Measurements from ENCODE around the gene EVL.

The EVL gene

DNA sequence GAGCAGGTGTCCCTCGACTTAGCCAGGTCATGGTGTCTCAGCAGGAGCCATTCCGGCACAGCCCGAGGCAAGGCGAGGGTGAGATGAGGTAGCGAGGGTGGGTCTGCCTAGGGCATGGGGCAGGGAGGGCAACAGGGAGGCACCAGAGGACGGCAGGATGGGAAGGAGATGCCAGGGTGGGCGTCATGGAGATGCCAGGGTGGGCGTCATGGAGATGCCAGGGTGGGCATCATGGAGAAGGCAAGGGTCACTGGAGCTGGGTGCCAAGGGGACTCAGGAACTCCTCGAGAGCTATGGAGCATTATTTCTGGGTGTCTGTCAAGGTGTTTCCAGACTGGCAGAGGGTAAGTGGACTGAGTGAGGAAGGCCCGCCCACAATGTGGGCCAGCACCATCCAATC, 86.9 kb downstream of the EVL start:
- ATAC-seq = no peak
- TF ChIP-seq GLIS3 (CRISPR knock-in tag; IDR thresholded peaks at IDR 0.05) (no peak), TOX (CRISPR knock-in tag; IDR thresholded peaks at IDR 0.05; ENCODE audit: borderline replicate concordance) (no peak), OSR1 (CRISPR knock-in tag; IDR thresholded peaks at IDR 0.05) (no peak), ZNF8 (CRISPR knock-in tag; IDR thresholded peaks at IDR 0.05) (no peak), SNAI2 (CRISPR knock-in tag; IDR thresholded peaks at IDR 0.05) (no peak), ZNF70 (CRISPR knock-in tag; IDR thresholded peaks at IDR 0.05) (no peak), PPARA (CRISPR knock-in tag; IDR thresholded peaks at IDR 0.05; ENCODE audit: borderline replicate concordance) (no peak), BACH2 (CRISPR knock-in tag; IDR thresholded peaks at IDR 0.05; ENCODE audit: borderline replicate concordance) (no peak), ZNF565 (CRISPR knock-in tag; conservative IDR thresholded peaks at IDR 0.05; ENCODE audit: low read depth) (no peak), TCF4 (CRISPR knock-in tag; IDR thresholded peaks at IDR 0.05; ENCODE audit: borderline replicate concordance) (no peak), ZFP3 (CRISPR knock-in tag; IDR thresholded peaks at IDR 0.05) (no peak), ZFP30 (CRISPR knock-in tag; IDR thresholded peaks at IDR 0.05) (no peak), ISL1 (CRISPR knock-in tag; IDR thresholded peaks at IDR 0.05) (no peak), RARB (CRISPR knock-in tag; IDR thresholded peaks at IDR 0.05) (no peak)
- TF ChIP-seq, protein P1, sequence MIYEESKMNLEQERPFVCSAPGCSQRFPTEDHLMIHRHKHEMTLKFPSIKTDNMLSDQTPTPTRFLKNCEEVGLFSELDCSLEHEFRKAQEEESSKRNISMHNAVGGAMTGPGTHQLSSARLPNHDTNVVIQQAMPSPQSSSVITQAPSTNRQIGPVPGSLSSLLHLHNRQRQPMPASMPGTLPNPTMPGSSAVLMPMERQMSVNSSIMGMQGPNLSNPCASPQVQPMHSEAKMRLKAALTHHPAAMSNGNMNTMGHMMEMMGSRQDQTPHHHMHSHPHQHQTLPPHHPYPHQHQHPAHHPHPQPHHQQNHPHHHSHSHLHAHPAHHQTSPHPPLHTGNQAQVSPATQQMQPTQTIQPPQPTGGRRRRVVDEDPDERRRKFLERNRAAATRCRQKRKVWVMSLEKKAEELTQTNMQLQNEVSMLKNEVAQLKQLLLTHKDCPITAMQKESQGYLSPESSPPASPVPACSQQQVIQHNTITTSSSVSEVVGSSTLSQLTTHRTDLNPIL (CRISPR knock-in tag; IDR thresholded peaks at IDR 0.05; ENCODE audit: low read depth) = no peak
- TF ChIP-seq, protein P2, sequence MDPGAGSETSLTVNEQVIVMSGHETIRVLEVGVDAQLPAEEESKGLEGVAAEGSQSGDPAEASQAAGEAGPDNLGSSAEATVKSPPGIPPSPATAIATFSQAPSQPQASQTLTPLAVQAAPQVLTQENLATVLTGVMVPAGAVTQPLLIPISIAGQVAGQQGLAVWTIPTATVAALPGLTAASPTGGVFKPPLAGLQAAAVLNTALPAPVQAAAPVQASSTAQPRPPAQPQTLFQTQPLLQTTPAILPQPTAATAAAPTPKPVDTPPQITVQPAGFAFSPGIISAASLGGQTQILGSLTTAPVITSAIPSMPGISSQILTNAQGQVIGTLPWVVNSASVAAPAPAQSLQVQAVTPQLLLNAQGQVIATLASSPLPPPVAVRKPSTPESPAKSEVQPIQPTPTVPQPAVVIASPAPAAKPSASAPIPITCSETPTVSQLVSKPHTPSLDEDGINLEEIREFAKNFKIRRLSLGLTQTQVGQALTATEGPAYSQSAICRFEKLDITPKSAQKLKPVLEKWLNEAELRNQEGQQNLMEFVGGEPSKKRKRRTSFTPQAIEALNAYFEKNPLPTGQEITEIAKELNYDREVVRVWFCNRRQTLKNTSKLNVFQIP (CRISPR knock-in tag; IDR thresholded peaks at IDR 0.05; ENCODE audit: borderline replicate concordance, low read depth) = no peak
- TF ChIP-seq, protein P3, sequence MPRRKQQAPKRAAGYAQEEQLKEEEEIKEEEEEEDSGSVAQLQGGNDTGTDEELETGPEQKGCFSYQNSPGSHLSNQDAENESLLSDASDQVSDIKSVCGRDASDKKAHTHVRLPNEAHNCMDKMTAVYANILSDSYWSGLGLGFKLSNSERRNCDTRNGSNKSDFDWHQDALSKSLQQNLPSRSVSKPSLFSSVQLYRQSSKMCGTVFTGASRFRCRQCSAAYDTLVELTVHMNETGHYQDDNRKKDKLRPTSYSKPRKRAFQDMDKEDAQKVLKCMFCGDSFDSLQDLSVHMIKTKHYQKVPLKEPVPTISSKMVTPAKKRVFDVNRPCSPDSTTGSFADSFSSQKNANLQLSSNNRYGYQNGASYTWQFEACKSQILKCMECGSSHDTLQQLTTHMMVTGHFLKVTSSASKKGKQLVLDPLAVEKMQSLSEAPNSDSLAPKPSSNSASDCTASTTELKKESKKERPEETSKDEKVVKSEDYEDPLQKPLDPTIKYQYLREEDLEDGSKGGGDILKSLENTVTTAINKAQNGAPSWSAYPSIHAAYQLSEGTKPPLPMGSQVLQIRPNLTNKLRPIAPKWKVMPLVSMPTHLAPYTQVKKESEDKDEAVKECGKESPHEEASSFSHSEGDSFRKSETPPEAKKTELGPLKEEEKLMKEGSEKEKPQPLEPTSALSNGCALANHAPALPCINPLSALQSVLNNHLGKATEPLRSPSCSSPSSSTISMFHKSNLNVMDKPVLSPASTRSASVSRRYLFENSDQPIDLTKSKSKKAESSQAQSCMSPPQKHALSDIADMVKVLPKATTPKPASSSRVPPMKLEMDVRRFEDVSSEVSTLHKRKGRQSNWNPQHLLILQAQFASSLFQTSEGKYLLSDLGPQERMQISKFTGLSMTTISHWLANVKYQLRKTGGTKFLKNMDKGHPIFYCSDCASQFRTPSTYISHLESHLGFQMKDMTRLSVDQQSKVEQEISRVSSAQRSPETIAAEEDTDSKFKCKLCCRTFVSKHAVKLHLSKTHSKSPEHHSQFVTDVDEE (CRISPR knock-in tag; IDR thresholded peaks at IDR 0.05) = no peak
- TF ChIP-seq, protein P4, sequence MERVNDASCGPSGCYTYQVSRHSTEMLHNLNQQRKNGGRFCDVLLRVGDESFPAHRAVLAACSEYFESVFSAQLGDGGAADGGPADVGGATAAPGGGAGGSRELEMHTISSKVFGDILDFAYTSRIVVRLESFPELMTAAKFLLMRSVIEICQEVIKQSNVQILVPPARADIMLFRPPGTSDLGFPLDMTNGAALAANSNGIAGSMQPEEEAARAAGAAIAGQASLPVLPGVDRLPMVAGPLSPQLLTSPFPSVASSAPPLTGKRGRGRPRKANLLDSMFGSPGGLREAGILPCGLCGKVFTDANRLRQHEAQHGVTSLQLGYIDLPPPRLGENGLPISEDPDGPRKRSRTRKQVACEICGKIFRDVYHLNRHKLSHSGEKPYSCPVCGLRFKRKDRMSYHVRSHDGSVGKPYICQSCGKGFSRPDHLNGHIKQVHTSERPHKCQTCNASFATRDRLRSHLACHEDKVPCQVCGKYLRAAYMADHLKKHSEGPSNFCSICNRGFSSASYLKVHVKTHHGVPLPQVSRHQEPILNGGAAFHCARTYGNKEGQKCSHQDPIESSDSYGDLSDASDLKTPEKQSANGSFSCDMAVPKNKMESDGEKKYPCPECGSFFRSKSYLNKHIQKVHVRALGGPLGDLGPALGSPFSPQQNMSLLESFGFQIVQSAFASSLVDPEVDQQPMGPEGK (CRISPR knock-in tag; IDR thresholded peaks at IDR 0.05; ENCODE audit: borderline replicate concordance) = no peak

DNA sequence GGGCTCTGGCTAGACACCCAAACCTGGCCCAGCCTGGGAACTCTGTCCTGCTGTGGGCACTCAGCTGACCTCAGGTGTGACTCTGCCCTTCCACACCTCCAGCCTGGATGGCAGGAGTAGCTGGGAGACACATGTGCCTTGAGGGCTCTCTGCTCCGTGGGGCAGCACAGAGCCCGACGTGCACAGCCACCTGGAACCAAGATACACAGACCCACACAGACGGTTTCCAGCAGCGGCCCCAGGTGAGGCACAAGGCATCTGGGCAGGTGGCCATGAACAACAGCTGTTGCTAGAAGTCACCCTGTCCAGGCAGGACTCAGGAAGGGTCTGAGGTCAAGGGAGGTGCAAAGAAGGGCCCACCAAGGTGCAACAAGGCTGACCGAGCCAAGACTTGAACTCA, 88.3 kb downstream of the EVL start:
- ATAC-seq = no peak
- TF ChIP-seq OSR1 (CRISPR knock-in tag; IDR thresholded peaks at IDR 0.05) (no peak), ZNF70 (CRISPR knock-in tag; IDR thresholded peaks at IDR 0.05) (no peak), SNAI2 (CRISPR knock-in tag; IDR thresholded peaks at IDR 0.05) (no peak), TOX (CRISPR knock-in tag; IDR thresholded peaks at IDR 0.05; ENCODE audit: borderline replicate concordance) (no peak), PPARA (CRISPR knock-in tag; IDR thresholded peaks at IDR 0.05; ENCODE audit: borderline replicate concordance) (no peak), TCF4 (CRISPR knock-in tag; IDR thresholded peaks at IDR 0.05; ENCODE audit: borderline replicate concordance) (no peak), ZNF8 (CRISPR knock-in tag; IDR thresholded peaks at IDR 0.05) (no peak), ISL1 (CRISPR knock-in tag; IDR thresholded peaks at IDR 0.05) (no peak), ZFP3 (CRISPR knock-in tag; IDR thresholded peaks at IDR 0.05) (no peak), ARNTL (CRISPR knock-in tag; IDR thresholded peaks at IDR 0.05; ENCODE audit: borderline replicate concordance, low read depth) (no peak), RARB (CRISPR knock-in tag; IDR thresholded peaks at IDR 0.05) (no peak)
- TF ChIP-seq, protein P4 (CRISPR knock-in tag; IDR thresholded peaks at IDR 0.05; ENCODE audit: borderline replicate concordance) = no peak
- TF ChIP-seq, protein P2 (CRISPR knock-in tag; IDR thresholded peaks at IDR 0.05; ENCODE audit: borderline replicate concordance, low read depth) = no peak

Measured in SK-N-SH treated with all-trans-retinoic acid at 6 μM for 48 hours (cell line).